NK-92 treated with Interleukin-12 subunit alpha and Interleukin-12 subunit beta, amount 100 ng/mL, for 24 hours (cell line): ENCODE data around the gene SPARCL1.
"Not testable (repeated sequence)": the region's sequence is repeated elsewhere in the genome, so short reads cannot be mapped to it uniquely, and the experiment has no call there.

Experiments
- DNase-seq: peaks from one replicate; lab custom pipeline; 2025; lab: John Stamatoyannopoulos, UW

SPARCL1 gene

GRCh38 chr4:87529187-87529586, at the start of gene SPARCL1:
SPARCL1 (minus strand) TSS chr4:87529376; CDS start chr4:87499574, 29,802 bp downstream.
- no peak for DNase-seq

GRCh38 chr4:87575983-87576382, 46.8 kb upstream of the SPARCL1 start:
- no peak for DNase-seq

- DNase-seq = no peak
Observed at GRCh38 chr4:87575408-87575807, 46.2 kb upstream of the SPARCL1 start.

GRCh38 chr4:87574996-87575395, 45.8 kb upstream of the SPARCL1 start:
- DNase-seq = no peak

GRCh38 chr4:87574376-87574775, 45.2 kb upstream of the SPARCL1 start:
- DNase-seq = not testable (repeated sequence)

GRCh38 chr4:87570290-87570805, 41.2 kb upstream of the SPARCL1 start:
- no peak for DNase-seq

GRCh38 chr4:87567191-87567590, 38.0 kb upstream of the SPARCL1 start:
- DNase-seq = no peak

- DNase-seq = no peak
Observed at GRCh38 chr4:87566276-87566675, 37.1 kb upstream of the SPARCL1 start.

- no peak for DNase-seq
Observed at GRCh38 chr4:87565746-87566145, 36.6 kb upstream of the SPARCL1 start.

- no peak for DNase-seq
Observed at GRCh38 chr4:87560802-87561201, 31.6 kb upstream of the SPARCL1 start.

- peak; percentile 10 for DNase-seq
Observed at GRCh38 chr4:87559090-87559837, 30.1 kb upstream of the SPARCL1 start.

- no peak for DNase-seq
Observed at GRCh38 chr4:87557348-87557747, 28.2 kb upstream of the SPARCL1 start.

- no peak for DNase-seq
Observed at GRCh38 chr4:87555773-87556619, 26.8 kb upstream of the SPARCL1 start.

- no peak for DNase-seq
Observed at GRCh38 chr4:87553182-87553581, 24.0 kb upstream of the SPARCL1 start.

GRCh38 chr4:87551361-87551760, 22.2 kb upstream of the SPARCL1 start:
- no peak for DNase-seq

- DNase-seq = no peak
Observed at GRCh38 chr4:87547016-87547708, 18.0 kb upstream of the SPARCL1 start.

GRCh38 chr4:87545052-87545451, 15.9 kb upstream of the SPARCL1 start:
- DNase-seq = no peak

- DNase-seq = no peak
Observed at GRCh38 chr4:87543835-87544461, 14.8 kb upstream of the SPARCL1 start.

- DNase-seq = no peak
Observed at GRCh38 chr4:87542734-87543312, 13.6 kb upstream of the SPARCL1 start.

- no peak for DNase-seq
Observed at GRCh38 chr4:87541956-87542709, 13.0 kb upstream of the SPARCL1 start.

- no peak for DNase-seq
Observed at GRCh38 chr4:87541521-87541920, 12.3 kb upstream of the SPARCL1 start.
